ENCODE measurements around the gene ACAA2.

The ACAA2 gene

DNA sequence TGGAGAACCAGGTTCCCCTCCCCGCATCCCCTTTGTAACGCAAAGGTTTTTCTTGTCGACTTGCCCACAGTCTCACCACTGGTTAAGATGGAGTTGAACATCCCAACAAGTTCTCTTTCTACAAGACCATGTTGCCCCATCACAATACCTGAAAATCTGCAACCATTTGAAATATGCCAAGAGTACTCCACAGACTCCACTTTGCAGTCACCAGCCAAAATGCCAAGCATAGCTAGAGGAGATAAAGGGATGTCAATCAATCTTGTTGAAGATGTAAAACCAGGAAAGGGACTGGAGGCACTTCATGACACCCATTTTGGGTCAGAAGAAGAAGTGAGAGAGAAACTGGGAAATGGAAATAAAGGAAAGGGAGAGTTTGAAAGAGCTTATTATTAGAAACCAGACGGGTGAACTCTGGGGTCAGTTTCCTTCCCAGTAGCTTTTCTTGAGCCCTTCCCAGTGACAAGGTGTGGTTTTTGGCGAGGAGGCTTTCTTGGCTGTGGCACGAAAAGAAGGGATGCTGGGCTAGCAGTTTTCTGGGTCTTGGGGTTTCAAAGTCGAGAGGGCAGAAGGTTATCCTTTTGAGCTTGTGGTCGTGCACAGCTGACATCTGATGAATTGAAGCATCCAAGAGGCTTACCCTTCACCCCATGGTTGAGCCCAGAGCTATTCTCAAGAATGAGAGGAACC lies 79.3 kb downstream of the ACAA2 start:
- DNase-seq = no peak

DNA sequence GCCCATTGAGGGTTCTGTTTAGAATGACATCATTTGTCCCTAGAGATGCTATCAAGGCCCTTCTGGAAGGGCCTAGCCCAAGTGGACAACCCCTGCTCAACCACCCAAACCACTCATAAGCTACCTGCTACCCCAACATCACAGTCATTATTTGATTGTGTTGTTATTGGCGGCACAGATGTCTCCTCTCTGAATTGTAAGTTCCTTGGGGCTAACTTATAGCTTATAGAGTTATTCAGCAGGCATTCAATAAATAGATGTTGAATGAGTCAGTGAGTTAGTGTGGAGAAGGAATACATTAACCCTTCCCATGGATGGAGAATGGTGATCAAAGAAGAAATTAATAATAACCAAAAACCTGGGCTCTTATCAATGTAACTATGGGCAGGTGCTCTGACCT lies 80.0 kb downstream of the ACAA2 start:
- DNase-seq = no peak

Measured in eye (tissue), 1 donor.